Activated T-helper 1 cell treated with anti-CD3 and anti-CD28 coated beads, Interleukin-12 subunit alpha, Interleukin-12 subunit beta, Interleukin-2, Interleukin-4 antibody, amounts not matched to agents 30 ng/mL and 10 ng/mL and 1 ng/mL, durations not matched to agents 14 hours and 24 hours and 36 hours (primary cell): ENCODE results near the gene MEPCE. TPM values are rescaled to one million over a fixed set of nuclear protein-coding genes. Genes with fewer than 3 reads are reported as not detected.
A peak's percentile ranks its signal among the peaks of the same experiment; 100 is the strongest.
"Not testable (repeated sequence)": the region's sequence is repeated elsewhere in the genome, so short reads cannot be mapped to it uniquely, and the experiment has no call there.

Source experiments
- DNase-seq: peaks from one replicate; pipeline ENCODE4 v3.0.0; 2021; ENCODE audit warnings: low spot score
- H3K27ac Mint-ChIP-seq: one replicate; pipeline ENCODE4 v1.8.0; 2021; ENCODE audit warnings: mild to moderate bottlenecking, mixed read lengths
- H3K27me3 Mint-ChIP-seq: one replicate; pipeline ENCODE4 v1.8.0; 2022; ENCODE audit warnings: mild to moderate bottlenecking, moderate library complexity, mixed read lengths; ENCODE audit not compliant: insufficient read depth
- H3K36me3 Mint-ChIP-seq: one replicate; pipeline ENCODE4 v1.8.0; 2021; ENCODE audit warnings: low read depth, mixed read lengths
- H3K4me1 Mint-ChIP-seq: one replicate; pipeline ENCODE4 v1.8.0; 2021; ENCODE audit warnings: low read depth, mixed read lengths
- H3K4me3 Mint-ChIP-seq: one replicate; pipeline ENCODE4 v1.8.0; 2021; ENCODE audit warnings: mild to moderate bottlenecking, moderate library complexity, mixed read lengths
- H3K9me3 Mint-ChIP-seq: one replicate; pipeline ENCODE4 v1.8.0; 2021; ENCODE audit warnings: mixed read lengths
- intact Hi-C: fragments of 100-400 bp; cut with micrococcal nuclease; formaldehyde crosslinking; loops from one replicate; pipeline ENCODE4 v1.15.1; 2024
- total RNA-seq: library from RNA; stranded (reverse); gene quantifications from 2 replicates; pipeline ENCODE4 v1.2.3, GENCODE V29; 2022

MEPCE gene
- total RNA-seq, 1 donor from 2014 or later, result 58.8 TPM

DNA sequence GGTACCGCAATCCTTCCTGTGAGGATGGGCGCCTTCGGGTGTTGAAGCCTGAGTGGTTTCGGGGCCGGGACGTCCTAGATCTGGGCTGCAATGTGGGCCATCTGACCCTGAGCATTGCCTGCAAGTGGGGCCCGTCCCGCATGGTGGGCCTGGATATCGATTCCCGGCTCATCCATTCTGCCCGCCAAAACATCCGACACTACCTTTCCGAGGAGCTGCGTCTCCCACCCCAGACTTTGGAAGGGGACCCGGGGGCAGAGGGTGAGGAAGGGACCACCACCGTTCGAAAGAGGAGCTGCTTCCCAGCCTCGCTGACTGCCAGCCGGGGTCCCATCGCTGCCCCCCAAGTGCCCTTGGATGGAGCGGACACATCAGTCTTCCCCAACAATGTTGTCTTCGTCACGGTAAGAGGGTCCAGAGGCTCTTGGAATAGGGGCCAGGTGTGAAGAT, 1.7 kb downstream of the MEPCE start:
- H3K4me1 Mint-ChIP-seq, result peaks cover 54% of the 10 kb centered on the region
- no peak for DNase-seq
- H3K36me3 Mint-ChIP-seq, result peaks cover 29% of the 10 kb centered on the region
- intact Hi-C loops, result no loop called here
- H3K9me3 Mint-ChIP-seq, result peaks cover 5% of the 10 kb centered on the region
- peak overlapping the region; percentile 40 for H3K27ac Mint-ChIP-seq
- peaks cover 4% of the 10 kb centered on the region for H3K27me3 Mint-ChIP-seq
- peak overlapping the region; percentile 92 for H3K4me3 Mint-ChIP-seq

DNA sequence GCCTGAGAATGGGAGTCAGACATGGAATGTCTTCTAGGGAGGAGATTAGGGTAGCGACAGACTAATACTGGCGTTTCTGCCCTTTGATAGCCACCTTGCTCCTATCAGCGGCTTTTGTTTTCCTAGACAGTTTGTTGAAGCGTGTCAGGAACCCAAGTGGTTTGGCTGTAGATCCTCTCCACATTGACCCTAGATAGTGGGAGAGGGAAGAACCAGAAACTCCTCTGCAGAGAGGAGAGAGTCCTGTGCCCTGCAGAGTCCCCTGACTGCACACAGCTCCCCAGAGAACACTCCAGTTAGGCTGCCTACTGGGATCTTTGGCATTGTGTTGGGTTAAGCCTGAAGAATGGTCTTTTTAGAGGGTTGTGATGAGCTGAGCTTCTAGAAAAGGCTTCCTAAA, 2.4 kb downstream of the MEPCE start:
- Mint-ChIP-seq H3K36me3 (peaks cover 32% of the 10 kb centered on the region), H3K4me3 (peak overlapping the region; percentile 92), H3K9me3 (peaks cover 5% of the 10 kb centered on the region), H3K4me1 (peaks cover 54% of the 10 kb centered on the region), H3K27ac (peak overlapping the region; percentile 76), H3K27me3 (peaks cover 2% of the 10 kb centered on the region)
- intact Hi-C loops, result no loop called here
- DNase-seq, result no peak

DNA sequence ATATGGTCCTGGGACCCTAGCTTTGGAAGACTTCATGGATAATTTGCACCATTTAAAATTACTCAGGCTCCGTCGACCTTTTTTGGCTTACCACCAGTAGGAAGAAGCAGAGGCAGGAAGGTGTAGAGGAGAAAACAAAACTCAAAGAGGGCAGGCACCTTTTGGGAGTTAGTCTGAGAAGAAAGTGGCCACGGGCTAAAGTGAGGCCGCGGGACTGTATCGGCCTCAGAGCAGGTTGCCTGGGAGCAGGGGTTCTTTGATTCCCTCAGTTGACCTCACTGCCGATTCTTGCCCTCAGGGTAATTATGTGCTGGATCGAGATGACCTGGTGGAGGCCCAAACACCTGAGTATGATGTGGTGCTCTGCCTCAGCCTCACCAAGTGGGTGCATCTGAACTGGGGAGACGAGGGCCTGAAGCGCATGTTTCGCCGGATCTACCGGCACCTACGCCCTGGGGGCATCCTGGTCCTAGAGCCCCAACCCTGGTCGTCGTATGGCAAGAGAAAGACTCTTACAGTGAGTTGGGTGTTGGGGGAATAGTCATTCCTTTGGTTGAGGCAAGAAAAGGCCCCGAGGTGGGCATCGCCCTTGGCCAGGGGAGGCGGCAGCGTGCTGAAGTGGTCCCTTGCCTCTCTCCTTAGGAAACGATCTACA, 3.1 kb downstream of the MEPCE start:
- Mint-ChIP-seq H3K27me3 (peaks cover 2% of the 10 kb centered on the region), H3K9me3 (peaks cover 4% of the 10 kb centered on the region), H3K4me3 (peak overlapping the region; percentile 92), H3K36me3 (peaks cover 32% of the 10 kb centered on the region), H3K27ac (peak overlapping the region; percentile 76), H3K4me1 (peaks cover 54% of the 10 kb centered on the region)
- DNase-seq, result no peak
- intact Hi-C loops, result no loop called here

DNA sequence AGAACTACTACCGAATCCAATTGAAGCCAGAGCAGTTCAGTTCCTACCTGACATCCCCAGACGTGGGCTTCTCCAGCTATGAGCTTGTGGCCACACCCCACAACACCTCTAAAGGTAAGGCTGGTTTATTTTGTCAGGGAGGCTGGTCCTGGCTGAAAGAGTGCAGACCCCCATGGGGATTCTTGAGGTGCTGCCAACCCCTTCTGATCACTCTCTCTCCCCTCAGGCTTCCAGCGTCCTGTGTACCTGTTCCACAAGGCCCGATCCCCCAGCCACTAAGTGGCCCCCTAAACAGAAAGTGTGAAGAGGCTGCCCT, 3.6 kb downstream of the MEPCE start:
- Mint-ChIP-seq H3K4me3 (no peak overlapping the region), H3K27me3 (peaks cover 2% of the 10 kb centered on the region), H3K9me3 (no peaks in the 10 kb centered on the region), H3K4me1 (peaks cover 49% of the 10 kb centered on the region), H3K36me3 (peaks cover 32% of the 10 kb centered on the region), H3K27ac (no peak overlapping the region)
- intact Hi-C loops, result no loop called here
- no peak for DNase-seq

DNA sequence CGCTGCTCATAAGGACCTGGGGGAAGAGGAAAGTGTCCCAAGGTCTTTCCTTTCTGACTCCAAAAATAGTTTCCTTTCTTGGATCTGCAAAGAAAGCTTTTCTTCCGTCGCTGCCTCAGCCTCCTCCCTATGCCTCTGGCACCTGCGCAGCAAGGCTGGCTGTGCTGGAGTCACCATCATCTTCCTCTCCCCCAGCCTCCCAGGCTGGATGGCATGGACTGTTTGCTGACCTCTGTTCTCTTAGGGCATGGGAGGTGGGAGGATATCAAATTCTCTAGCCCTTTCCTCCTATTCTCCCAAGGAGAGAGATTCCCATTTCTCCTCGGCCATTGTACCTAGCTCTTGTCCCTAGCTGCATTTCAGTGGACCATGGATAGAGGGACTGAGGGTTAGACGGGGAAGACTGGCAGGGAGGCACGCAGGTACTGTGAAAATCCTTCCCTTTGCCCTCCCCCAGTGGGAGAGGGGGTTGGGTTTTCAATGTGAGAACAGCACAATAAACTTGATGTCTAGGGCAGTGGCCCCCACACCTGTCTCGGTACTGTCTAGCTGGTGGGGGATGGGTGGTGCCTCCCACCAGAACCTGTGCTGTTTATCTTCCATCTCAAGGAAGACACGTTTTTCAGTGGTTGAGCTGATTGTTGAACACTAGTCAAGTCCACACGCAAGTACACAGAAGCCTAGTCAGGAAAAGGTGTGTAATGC, 4.1 kb downstream of the MEPCE start:
- Mint-ChIP-seq H3K4me1 (peaks cover 49% of the 10 kb centered on the region), H3K9me3 (no peaks in the 10 kb centered on the region), H3K4me3 (peak overlapping the region; percentile 94), H3K27me3 (peaks cover under 1% of the 10 kb centered on the region), H3K36me3 (peaks cover 32% of the 10 kb centered on the region), H3K27ac (peak overlapping the region; percentile 88)
- DNase-seq, result no peak
- intact Hi-C loops, result no loop called here

DNA sequence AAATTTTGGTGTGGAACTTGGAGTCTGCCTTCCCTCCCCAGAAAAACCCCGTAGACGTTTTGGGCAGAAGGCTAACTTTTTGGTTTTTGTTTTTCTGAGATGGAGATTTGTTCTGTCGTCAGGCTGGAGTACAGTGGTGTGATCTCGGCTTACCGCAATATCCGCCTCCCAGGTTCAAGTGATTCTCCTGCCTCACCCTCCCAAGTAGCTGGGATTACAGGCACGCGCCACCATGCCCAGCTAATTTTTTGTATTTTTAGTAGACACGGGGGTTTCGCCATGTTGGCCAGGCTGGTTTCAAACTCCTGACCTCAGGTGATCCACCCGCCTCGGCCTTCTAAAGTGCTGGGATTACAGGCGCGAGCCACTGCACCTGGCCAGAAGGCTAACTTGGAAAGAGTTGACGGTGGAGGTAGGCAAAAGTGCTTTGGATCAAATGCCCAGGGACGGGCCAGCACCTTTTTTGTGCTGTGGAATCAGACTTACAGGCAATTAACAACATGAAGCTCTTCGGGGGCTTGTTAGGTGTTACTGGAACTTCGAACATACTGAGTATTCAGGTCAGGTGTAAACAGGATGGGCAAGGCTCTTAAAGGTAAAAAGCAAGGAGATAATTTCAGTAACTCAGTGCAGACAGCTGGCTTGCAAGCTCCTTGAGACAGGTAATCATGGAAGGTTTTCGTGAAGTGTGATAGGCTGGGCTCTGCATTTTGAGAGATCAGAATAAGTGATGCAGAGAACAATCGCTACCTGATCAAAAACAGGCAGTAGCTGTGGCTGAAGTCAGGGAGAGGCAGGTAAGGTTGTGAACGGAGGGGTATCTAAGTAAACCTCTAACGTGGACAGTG, 4.9 kb downstream of the MEPCE start:
- peaks cover 47% of the 10 kb centered on the region for H3K4me1 Mint-ChIP-seq
- peak overlapping the region; percentile 94 for H3K4me3 Mint-ChIP-seq
- no peak for DNase-seq
- peaks cover 32% of the 10 kb centered on the region for H3K36me3 Mint-ChIP-seq
- H3K27me3 Mint-ChIP-seq, result no peaks in the 10 kb centered on the region
- peak overlapping the region; percentile 88 for H3K27ac Mint-ChIP-seq
- intact Hi-C loops, result no loop called here
- no peaks in the 10 kb centered on the region for H3K9me3 Mint-ChIP-seq

DNA sequence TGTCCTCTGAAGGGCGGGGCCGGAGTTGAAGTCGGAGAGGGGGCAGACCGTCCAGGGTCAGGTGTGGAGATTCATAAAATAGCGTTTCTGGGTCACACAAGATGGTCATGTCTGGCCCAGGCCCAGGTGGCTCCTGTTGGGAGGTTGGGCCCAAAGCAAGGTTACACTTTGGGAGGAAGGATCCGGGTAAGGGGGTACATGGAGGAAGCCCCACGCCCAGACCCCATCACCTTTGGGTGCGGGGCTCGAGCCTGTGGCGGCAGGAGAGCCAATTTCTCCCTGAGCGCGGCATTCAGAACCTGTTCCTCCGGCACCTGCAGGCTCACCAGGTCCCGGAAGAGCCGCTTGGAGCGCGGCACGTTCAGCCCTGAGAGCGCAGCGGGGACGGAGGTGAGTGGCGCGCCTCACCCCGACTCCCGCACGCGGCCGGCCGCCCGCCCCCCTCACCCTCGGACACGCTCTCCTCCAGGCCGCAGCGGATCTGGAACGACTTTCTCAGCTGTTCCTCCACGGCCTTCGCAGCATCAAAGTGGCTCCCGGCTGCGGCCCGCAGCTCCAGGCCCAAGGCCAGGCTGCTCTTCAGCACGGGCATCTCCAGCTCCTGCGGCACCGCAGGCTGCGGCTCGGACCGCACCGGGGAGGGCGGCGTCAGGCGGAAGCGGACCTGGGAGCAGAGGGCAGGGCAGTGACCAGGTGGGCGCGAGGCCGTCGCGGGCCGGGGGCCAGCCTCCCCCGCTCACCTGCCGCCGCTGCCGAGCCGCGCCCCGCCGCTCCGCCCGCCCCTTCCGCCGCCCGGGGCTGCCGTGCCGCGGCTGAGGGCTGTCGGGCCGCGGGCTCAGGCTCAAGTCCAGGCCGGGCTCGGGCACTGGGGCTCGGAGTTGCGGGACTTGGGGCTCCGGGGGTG, 6.0 kb downstream of the MEPCE start:
- Mint-ChIP-seq H3K27me3 (no peaks in the 10 kb centered on the region), H3K36me3 (peaks cover 29% of the 10 kb centered on the region), H3K27ac (peak overlapping the region; percentile 88), H3K9me3 (no peaks in the 10 kb centered on the region), H3K4me1 (peaks cover 41% of the 10 kb centered on the region), H3K4me3 (peak overlapping the region; percentile 94)
- peak; percentile 42 for DNase-seq
- intact Hi-C loops, result loop anchor here (1.0 to 2.0 kb wide), 10 partner anchors 7 to 1027 kb away; partner anchors contain the start of genes AGFG2, AP4M1, BUD31 and LAMTOR4

DNA sequence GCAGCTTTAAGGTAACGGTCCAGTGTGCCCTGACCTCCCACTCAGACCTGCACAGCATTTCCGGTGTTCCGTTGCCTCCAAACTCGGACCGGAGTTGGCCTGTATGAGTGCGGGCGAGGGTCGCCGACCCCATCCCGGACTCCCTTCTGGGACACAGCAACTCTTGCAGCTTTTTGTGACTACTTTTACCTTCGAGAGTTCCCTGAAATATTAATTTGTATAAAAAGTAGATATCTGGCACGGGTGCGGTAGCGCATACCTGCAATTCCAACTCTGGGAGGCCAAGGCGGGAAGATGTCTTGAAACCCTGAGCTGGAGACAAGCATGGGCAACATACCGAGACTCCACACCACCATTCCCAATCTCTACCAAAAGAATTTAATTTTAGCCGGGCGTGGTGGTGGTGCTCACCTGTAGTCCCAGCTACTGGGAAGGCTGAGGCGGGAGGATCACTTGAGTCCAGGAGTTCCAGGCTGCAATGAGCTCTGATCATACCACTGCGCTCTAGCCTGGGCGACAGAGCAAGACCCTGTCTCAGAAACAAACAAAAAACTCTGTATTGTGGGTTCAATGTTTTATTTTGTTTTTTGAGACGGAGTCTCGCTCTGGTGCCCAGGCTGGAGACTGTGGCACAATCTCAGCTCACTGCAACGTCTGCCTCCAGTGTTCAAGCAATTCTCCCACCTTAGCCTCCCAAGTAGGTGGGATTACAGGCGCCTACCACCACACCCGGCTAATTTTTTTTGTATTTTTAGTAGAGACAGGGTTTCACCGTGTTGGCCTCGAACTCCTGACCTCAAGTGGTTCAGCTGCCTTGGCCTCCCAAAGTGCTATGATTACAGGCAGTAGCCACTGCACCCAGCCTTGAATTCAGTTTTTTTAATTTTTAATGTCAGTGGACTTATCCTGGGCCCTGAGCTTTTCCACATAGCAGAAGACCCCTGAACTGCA, 7.8 kb downstream of the MEPCE start:
- intact Hi-C loops, result loop anchor here (2.0 kb wide), 1 partner anchor 13 kb away; no protein-coding TSS in a partner anchor
- Mint-ChIP-seq H3K4me1 (peaks cover 26% of the 10 kb centered on the region), H3K27ac (peak overlapping the region; percentile 48), H3K36me3 (peaks cover 22% of the 10 kb centered on the region), H3K27me3 (no peaks in the 10 kb centered on the region), H3K9me3 (no peaks in the 10 kb centered on the region), H3K4me3 (peak overlapping the region; percentile 33)
- DNase-seq, result no peak

DNA sequence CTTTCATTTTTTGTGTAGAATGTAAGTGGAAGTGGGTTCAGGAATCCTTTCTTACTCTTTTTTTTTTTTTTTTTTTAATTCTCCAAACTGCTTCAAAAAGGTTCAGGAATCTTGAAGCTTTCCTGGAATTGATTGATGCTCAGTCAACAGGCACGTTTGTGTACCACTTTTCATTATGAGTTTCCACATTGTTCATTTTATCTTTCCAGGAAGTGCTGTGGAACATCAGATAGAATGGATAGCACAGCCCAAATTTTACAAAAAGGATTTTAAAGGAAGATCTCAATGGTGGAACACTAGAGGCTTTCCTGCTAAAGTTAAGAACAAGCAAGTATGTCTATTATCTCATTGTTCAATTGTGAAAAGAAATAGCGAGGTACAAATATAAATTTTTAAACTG, 8.5 kb downstream of the MEPCE start:
- Mint-ChIP-seq H3K27me3 (no peaks in the 10 kb centered on the region), H3K4me3 (no peak overlapping the region), H3K9me3 (no peaks in the 10 kb centered on the region), H3K36me3 (peaks cover 22% of the 10 kb centered on the region), H3K4me1 (peaks cover 22% of the 10 kb centered on the region), H3K27ac (peak overlapping the region; percentile 48)
- DNase-seq, result no peak
- intact Hi-C loops, result no loop called here

DNA sequence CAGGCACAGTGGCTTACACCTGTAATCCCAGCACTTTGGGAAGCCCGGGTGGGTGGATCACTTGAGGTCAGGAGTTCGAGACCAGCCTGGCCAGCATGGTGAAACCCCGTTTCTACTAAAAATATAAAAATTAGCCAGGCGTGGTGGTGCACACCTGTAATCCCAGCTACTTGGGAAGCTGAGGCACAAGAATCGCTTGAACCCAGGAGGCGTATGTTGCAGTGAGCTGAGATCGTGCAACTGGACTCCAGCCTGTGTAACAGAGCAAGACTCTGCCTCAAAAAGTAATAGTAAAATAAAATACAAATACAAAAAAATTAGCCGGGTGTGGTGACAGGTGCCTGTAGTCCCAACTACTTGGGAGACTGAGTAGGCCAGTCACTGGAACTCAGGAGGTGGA, 9.1 kb downstream of the MEPCE start:
- H3K27me3 Mint-ChIP-seq, intact Hi-C loops, DNase-seq, H3K27ac Mint-ChIP-seq, H3K9me3 Mint-ChIP-seq, H3K4me3 Mint-ChIP-seq: not testable (repeated sequence)
- H3K36me3 Mint-ChIP-seq, result peaks cover 20% of the 10 kb centered on the region
- H3K4me1 Mint-ChIP-seq, result peaks cover 16% of the 10 kb centered on the region

DNA sequence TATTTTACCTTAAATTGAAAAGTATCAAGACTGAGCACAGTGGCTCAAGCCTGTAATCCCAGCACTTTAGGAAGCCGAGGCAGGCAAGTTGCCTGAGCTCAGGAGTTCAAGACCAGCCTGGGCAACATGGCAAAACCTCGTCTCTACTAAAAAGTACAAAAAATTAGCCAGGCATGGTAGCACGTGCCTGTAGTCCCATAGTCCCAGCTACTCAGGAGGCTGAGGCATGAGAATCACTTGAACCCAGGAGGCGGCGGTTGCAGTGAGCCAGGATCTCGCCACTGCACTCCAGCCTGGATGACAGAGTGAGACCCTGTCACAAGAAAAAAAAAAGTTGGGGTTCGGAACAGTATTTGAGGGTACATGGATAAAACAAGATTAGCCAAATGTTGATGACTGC, 9.6 kb downstream of the MEPCE start:
- Mint-ChIP-seq H3K4me1 (peaks cover 13% of the 10 kb centered on the region), H3K36me3 (peaks cover 15% of the 10 kb centered on the region)
- H3K27me3 Mint-ChIP-seq, H3K4me3 Mint-ChIP-seq, intact Hi-C loops, H3K9me3 Mint-ChIP-seq, DNase-seq, H3K27ac Mint-ChIP-seq: not testable (repeated sequence)
